Nephron (organoid): ENCODE measurements around the gene ZNF778.

Experiments used
- H3K27ac Mint-ChIP-seq, 3 experiments: 2 replicates each; pipeline ENCODE4 v1.8.0; 2020; ENCODE audit warnings: mixed read lengths in 3 of 3, mild to moderate bottlenecking in 2 of 3, moderate library complexity in 1 of 3
- H3K27me3 Mint-ChIP-seq: 2 replicates; pipeline ENCODE4 v1.8.0; 2021; ENCODE audit warnings: low read depth, mild to moderate bottlenecking, moderate library complexity, mixed read lengths
- H3K36me3 Mint-ChIP-seq: 2 replicates; pipeline ENCODE4 v1.8.0; 2020; ENCODE audit warnings: low read depth, mixed read lengths
- H3K4me1 Mint-ChIP-seq: 2 replicates; pipeline ENCODE4 v1.8.0; 2020; ENCODE audit warnings: mixed read lengths
- H3K4me3 Mint-ChIP-seq, 3 experiments: 2 replicates each; pipeline ENCODE4 v1.8.0; 2020; ENCODE audit warnings: mild to moderate bottlenecking in 3 of 3, mixed read lengths in 3 of 3, moderate library complexity in 2 of 3
- H3K9me3 Mint-ChIP-seq: 2 replicates; pipeline ENCODE4 v1.8.0; 2020; ENCODE audit warnings: mixed read lengths
- TF ChIP-seq, protein P1 (sequence below), 3 experiments: fragments of 200-600 bp; sonication (generic); IDR thresholded peaks; one replicate each; pipeline ENCODE4 v1.5.0; 2021; ENCODE audit warnings: antibody characterized with exemption in 3 of 3; ENCODE audit not compliant: unreplicated experiment in 3 of 3

The ZNF778 gene

DNA sequence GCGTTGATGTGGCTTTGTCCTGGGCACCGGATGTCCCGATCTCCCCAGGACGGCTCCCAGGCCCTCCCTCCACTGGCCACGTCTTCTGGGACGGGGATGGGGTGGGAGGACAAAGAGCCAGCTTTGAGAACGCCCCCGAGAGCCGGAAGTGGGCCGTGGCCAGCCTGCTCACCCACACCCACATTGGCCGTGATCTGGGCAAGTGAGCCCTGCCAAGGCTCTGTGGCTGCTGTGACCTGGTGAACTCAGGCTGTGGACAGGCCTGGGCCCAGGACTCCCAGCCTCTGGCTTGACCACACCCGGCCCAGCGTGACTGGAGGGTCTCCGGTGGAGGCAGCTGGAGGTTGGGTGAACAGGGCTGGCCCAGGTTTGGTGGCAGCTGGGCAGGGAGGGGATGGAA, 42.6 kb upstream of the ZNF778 start:
- Mint-ChIP-seq H3K36me3 (no peaks in the 10 kb centered on the region), H3K9me3 (no peaks in the 10 kb centered on the region), H3K27me3 (peaks cover 9% of the 10 kb centered on the region), H3K27ac (no peak overlapping the region), H3K4me1 (peaks cover 10% of the 10 kb centered on the region), H3K4me3 (peak overlapping the region in 1 of 3 experiments; percentile 90)
- TF ChIP-seq, protein P1, sequence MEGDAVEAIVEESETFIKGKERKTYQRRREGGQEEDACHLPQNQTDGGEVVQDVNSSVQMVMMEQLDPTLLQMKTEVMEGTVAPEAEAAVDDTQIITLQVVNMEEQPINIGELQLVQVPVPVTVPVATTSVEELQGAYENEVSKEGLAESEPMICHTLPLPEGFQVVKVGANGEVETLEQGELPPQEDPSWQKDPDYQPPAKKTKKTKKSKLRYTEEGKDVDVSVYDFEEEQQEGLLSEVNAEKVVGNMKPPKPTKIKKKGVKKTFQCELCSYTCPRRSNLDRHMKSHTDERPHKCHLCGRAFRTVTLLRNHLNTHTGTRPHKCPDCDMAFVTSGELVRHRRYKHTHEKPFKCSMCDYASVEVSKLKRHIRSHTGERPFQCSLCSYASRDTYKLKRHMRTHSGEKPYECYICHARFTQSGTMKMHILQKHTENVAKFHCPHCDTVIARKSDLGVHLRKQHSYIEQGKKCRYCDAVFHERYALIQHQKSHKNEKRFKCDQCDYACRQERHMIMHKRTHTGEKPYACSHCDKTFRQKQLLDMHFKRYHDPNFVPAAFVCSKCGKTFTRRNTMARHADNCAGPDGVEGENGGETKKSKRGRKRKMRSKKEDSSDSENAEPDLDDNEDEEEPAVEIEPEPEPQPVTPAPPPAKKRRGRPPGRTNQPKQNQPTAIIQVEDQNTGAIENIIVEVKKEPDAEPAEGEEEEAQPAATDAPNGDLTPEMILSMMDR (IDR thresholded peaks at IDR 0.05; ENCODE audit: unreplicated experiment in 3 of 3), result no peak

DNA sequence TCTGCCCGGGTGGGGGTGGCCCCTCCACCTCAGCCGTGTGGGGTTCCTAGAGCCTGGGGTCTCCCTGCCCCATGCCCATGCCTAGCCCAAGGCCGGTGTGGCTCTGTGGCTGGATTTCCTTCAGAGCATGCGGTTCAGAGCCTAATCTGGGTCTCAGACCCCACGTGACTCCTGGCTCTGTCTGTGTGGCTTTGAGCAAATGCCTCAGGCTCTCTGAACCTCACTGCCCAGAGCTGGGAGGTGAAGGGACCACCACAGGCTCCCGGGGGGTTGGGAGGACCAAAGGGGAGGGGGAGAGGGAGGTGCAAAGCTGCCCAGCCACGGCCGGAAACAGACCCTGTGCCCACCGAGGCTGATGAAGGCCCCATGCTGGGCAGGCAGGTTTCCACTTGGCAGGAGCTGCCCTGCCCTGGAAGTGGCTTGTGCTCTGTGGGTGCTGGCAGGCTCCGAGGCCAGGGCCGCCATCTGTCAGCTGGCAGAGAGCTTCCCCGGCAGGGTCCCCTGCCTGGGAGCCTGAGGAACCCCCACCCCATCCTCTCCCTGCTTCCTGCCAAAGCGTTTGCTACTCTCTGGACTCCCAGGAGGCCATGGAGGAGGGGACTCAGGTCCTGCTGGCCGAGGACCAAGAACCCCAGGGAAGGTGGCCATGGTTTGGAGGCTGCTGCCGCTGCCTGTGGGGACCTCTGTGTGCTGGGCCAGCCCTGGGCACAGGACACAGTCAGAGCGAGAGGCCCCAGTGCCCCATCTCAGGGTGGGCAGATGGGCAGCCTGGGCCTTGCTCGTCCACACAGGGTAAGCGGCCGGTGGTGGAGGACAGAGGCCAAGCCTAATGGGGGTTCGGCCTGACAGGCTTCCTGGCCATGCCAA, 42.0 kb upstream of the ZNF778 start:
- Mint-ChIP-seq H3K4me1 (peaks cover 10% of the 10 kb centered on the region), H3K4me3 (peak overlapping the region in 1 of 3 experiments; percentile 65), H3K9me3 (no peaks in the 10 kb centered on the region), H3K27ac (no peak overlapping the region), H3K36me3 (no peaks in the 10 kb centered on the region), H3K27me3 (peaks cover 10% of the 10 kb centered on the region)
- TF ChIP-seq, protein P1 (IDR thresholded peaks at IDR 0.05; ENCODE audit: unreplicated experiment in 3 of 3), result no peak

DNA sequence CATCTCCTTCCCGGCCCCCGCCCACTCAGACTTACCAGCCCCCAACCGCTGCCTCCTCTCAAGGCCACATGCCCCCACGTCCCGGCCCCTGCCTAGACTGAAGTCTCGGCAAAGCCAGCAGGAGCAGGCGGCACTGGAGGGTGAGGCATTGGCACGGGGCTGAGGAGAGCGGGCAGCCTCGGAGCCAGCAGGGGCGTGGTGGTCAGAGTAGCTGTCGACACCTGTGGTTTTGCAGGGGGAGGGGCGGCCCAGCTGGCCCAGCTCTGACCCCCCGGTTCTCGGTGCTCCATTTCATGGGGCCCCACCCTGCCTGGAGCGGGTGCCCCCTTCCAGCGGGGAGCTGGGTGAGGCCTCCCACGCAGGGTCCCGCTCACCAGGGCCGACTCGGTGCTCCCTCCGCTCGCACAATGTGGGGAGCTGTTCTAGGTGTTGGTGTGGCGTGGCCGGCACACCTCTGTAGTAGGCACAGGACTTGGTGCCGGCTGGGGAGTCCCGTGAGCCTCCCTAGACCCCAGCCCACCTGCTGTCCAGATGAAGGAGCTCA, 41.3 kb upstream of the ZNF778 start:
- peaks cover 5% of the 10 kb centered on the region for H3K4me1 Mint-ChIP-seq
- TF ChIP-seq, protein P1 (IDR thresholded peaks at IDR 0.05; ENCODE audit: unreplicated experiment in 3 of 3), result no peak
- H3K27me3 Mint-ChIP-seq, result peaks cover 8% of the 10 kb centered on the region
- H3K4me3 Mint-ChIP-seq, result peak overlapping the region in 1 of 3 experiments; percentile 19
- H3K27ac Mint-ChIP-seq, result no peak overlapping the region
- no peaks in the 10 kb centered on the region for H3K36me3 Mint-ChIP-seq
- no peaks in the 10 kb centered on the region for H3K9me3 Mint-ChIP-seq

DNA sequence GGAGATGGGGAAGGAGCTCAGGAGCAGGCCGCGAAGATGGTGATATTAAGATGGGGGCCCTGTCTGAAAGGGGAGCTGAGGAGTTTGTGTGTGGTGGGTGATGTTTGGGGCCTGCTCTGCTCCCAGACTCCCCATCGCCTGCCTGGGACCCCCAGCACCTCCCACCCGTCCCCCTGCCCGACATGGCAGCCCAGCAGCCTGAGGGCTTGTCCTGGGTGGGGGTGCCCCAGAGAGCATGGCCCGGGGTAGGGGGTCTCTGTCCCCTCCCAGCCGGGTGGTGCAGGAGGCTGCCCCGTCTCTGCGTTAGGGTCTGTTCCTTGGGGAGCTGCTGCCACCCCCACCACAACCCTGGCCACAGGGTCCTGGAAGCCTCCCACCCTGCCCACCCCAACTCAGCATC, 40.8 kb upstream of the ZNF778 start:
- Mint-ChIP-seq H3K27me3 (peaks cover 8% of the 10 kb centered on the region), H3K36me3 (no peaks in the 10 kb centered on the region), H3K4me3 (no peak overlapping the region), H3K4me1 (peaks cover 5% of the 10 kb centered on the region), H3K27ac (no peak overlapping the region), H3K9me3 (no peaks in the 10 kb centered on the region)
- TF ChIP-seq, protein P1 (IDR thresholded peaks at IDR 0.05; ENCODE audit: unreplicated experiment in 3 of 3), result no peak

DNA sequence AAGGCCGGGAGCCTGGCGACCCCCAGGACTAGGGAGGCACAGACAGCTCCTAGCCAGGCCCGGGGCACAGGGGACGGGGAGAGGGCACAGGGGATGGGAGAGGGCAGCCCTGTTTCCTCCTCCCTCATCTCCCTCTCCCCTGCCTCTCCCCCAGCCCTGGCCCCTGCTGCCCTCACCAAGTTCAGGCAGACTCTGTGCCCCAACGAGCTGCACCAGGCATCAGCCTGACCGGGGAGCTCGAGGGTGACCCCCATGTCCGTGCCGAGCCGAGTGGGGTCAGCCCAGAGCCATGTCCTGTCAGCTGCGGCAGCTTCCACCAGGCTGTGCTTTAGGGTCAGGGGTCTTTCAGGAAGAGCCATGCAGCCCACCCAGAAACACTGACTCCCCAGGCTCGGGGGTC, 40.0 kb upstream of the ZNF778 start:
- Mint-ChIP-seq H3K4me1 (peaks cover 5% of the 10 kb centered on the region), H3K4me3 (no peak overlapping the region), H3K9me3 (no peaks in the 10 kb centered on the region), H3K36me3 (no peaks in the 10 kb centered on the region), H3K27ac (no peak overlapping the region), H3K27me3 (peaks cover 7% of the 10 kb centered on the region)
- TF ChIP-seq, protein P1 (IDR thresholded peaks at IDR 0.05; ENCODE audit: unreplicated experiment in 3 of 3), result no peak
